H1 (cell line): ENCODE results near the gene OSGEP. TPM values are rescaled to one million over a fixed set of nuclear protein-coding genes. Genes with fewer than 3 reads are reported as not detected.

Experiments used
- CTCF ChIA-PET: fragments of 300-600 bp; sonication (Branson Sonifier 250); formaldehyde crosslinking; loops from one replicate; lab custom pipeline; 2021; ENCODE audit not compliant: partially characterized antibody; lab: Charles Lee
- POLR2A ChIA-PET: fragments of 300-600 bp; sonication (Branson Sonifier 250); formaldehyde crosslinking; loops from one replicate; lab custom pipeline; 2021; ENCODE audit warnings: inconsistent platforms; ENCODE audit not compliant: partially characterized antibody; lab: Charles Lee
- DNase-seq, 2 experiments: peaks; one replicate each; pipeline versions ENCODE4 v3.0.0 to v3.0.0-alpha.2; 2010 to 2022; ENCODE audit warnings: low spot score in 2 of 2, low read depth in 1 of 2, mixed read lengths in 1 of 2
- FAIRE-seq: peaks from 2 replicates; lab custom pipeline; 2011; peaks lifted over from hg19 to GRCh38; lab: Jason Lieb, UNC
- H2AFZ ChIP-seq: 2 replicates; pipeline ENCODE4 v1.8.1; 2012; ENCODE audit warnings: low read length, inconsistent platforms
- H2AK5ac ChIP-seq: 2 replicates; pipeline ENCODE4 v1.6.1; 2013; ENCODE audit warnings: low read depth, low read length
- H2BK120ac ChIP-seq: replicated peaks from 2 replicates; pipeline ENCODE3; 2013; ENCODE audit warnings: low read depth, low read length, inconsistent platforms
- H2BK12ac ChIP-seq: 2 replicates; pipeline ENCODE4 v1.6.1; 2013; ENCODE audit warnings: low read depth, low read length
- H2BK15ac ChIP-seq: 2 replicates; pipeline ENCODE4 v1.6.1; 2013; ENCODE audit warnings: low read length
- H2BK20ac ChIP-seq: 2 replicates; pipeline ENCODE4 v1.6.1; 2013; ENCODE audit warnings: low read length
- H2BK5ac ChIP-seq: 2 replicates; pipeline ENCODE4 v1.6.1; 2013; ENCODE audit warnings: low read depth, low read length
- H3K14ac ChIP-seq: 2 replicates; pipeline ENCODE4 v1.6.1; 2013; ENCODE audit warnings: inconsistent platforms; ENCODE audit not compliant: insufficient read length
- H3K18ac ChIP-seq: 2 replicates; pipeline ENCODE4 v1.6.1; 2013; ENCODE audit warnings: low read length; ENCODE audit errors: extremely low read depth
- H3K23ac ChIP-seq: 2 replicates; pipeline ENCODE4 v1.6.1; 2013; ENCODE audit warnings: inconsistent platforms; ENCODE audit not compliant: insufficient read length
- H3K23me2 ChIP-seq: 2 replicates; pipeline ENCODE4 v1.6.1; 2013; ENCODE audit warnings: low read depth, low read length
- H3K27ac ChIP-seq: 2 replicates; pipeline ENCODE4 v1.6.1; 2011; ENCODE audit warnings: low read depth, low read length, inconsistent platforms
- H3K27me3 ChIP-seq, 4 experiments: replicated peaks in 1 of 4; 1 replicate in 1 of 4; 2 replicates in 3 of 4; pipeline versions ENCODE4 v1.6.1 to v1.8.1; 2011 to 2013; ENCODE audit warnings: low read length in 3 of 4, mild to moderate bottlenecking in 3 of 4, inconsistent platforms in 2 of 4, mixed read lengths in 2 of 4, moderate library complexity in 1 of 4; ENCODE audit not compliant: control insufficient read depth in 3 of 4, insufficient read depth in 3 of 4; ENCODE audit errors: extremely low read depth in 1 of 4
- H3K36me3 ChIP-seq, 4 experiments: 2 replicates each; pipeline versions ENCODE4 v1.6.1 to v1.8.1; 2011 to 2013; ENCODE audit warnings: mild to moderate bottlenecking in 4 of 4, low read length in 3 of 4, moderate library complexity in 2 of 4, control low read depth in 1 of 4, inconsistent platforms in 1 of 4; ENCODE audit not compliant: insufficient read depth in 4 of 4, control insufficient read depth in 2 of 4
- H3K4ac ChIP-seq: replicated peaks from 2 replicates; pipeline ENCODE3; 2013; ENCODE audit warnings: low read length, low read depth, mixed read lengths, inconsistent platforms; ENCODE audit not compliant: insufficient read length
- H3K4me1 ChIP-seq, 4 experiments: replicated peaks in 1 of 4; 1 replicate in 1 of 4; 2 replicates in 3 of 4; pipeline versions ENCODE4 v1.6.1 to v1.8.1; 2011 to 2013; ENCODE audit warnings: low read length in 3 of 4, inconsistent platforms in 2 of 4, mixed read lengths in 1 of 4; ENCODE audit not compliant: insufficient read depth in 4 of 4, control insufficient read depth in 3 of 4
- H3K4me2 ChIP-seq, 2 experiments: 2 replicates each; pipeline versions ENCODE4 v1.6.1 to v1.8.1; 2011 to 2013; ENCODE audit warnings: low read depth in 2 of 2, low read length in 2 of 2, control low read depth in 1 of 2, inconsistent platforms in 1 of 2, mild to moderate bottlenecking in 1 of 2; ENCODE audit not compliant: insufficient read depth in 1 of 2
- H3K4me3 ChIP-seq, 4 experiments: fragments of 200-600, 300-600 bp in 1 of 4; sonication (generic), shearing (Covaris generic), sonication (Bioruptor Twin) in 1 of 4; 2 replicates each; pipeline versions ENCODE4 v1.5.1 to v1.8.1; 2011 to 2016; ENCODE audit warnings: low read length in 4 of 4, low read depth in 3 of 4, control low read depth in 2 of 4, inconsistent platforms in 2 of 4, mild to moderate bottlenecking in 2 of 4, mixed read lengths in 1 of 4, moderate library complexity in 1 of 4; ENCODE audit not compliant: insufficient read depth in 2 of 4; ENCODE audit errors: extremely low read depth in 1 of 4
- H3K56ac ChIP-seq: replicated peaks from 2 replicates; pipeline ENCODE3; 2013; ENCODE audit warnings: low read depth, mild to moderate bottlenecking, mixed read lengths, low read length, inconsistent platforms; ENCODE audit not compliant: insufficient read length
- H3K79me1 ChIP-seq: 2 replicates; pipeline ENCODE4 v1.6.1; 2013; ENCODE audit warnings: low read depth, low read length, control low read depth
- H3K79me2 ChIP-seq, 2 experiments: 2 replicates each; pipeline versions ENCODE4 v1.6.1 to v1.8.1; 2012 to 2013; ENCODE audit warnings: low read length in 2 of 2, mild to moderate bottlenecking in 2 of 2, inconsistent platforms in 1 of 2; ENCODE audit not compliant: insufficient read depth in 2 of 2, control insufficient read depth in 1 of 2
- H3K9ac ChIP-seq, 4 experiments: replicated peaks in 1 of 4; 1 replicate in 1 of 4; 2 replicates in 3 of 4; pipeline versions ENCODE4 v1.6.1 to v1.8.1; 2011 to 2013; ENCODE audit warnings: low read depth in 3 of 4, low read length in 3 of 4, control low read depth in 2 of 4, mild to moderate bottlenecking in 2 of 4, moderate library complexity in 2 of 4, inconsistent platforms in 1 of 4; ENCODE audit errors: extremely low read depth in 1 of 4
- H3K9me3 ChIP-seq, 2 experiments: 2 replicates each; pipeline versions ENCODE4 v1.6.1 to v1.8.1; 2012 to 2013; ENCODE audit warnings: mild to moderate bottlenecking in 2 of 2, moderate library complexity in 2 of 2, control low read depth in 1 of 2, inconsistent platforms in 1 of 2, low read depth in 1 of 2, low read length in 1 of 2, mixed read lengths in 1 of 2; ENCODE audit not compliant: insufficient read depth in 2 of 2
- H4K20me1 ChIP-seq, 2 experiments: replicated peaks in 1 of 2; 2 replicates each; pipeline versions ENCODE3 to v1.8.1; 2011 to 2013; ENCODE audit warnings: inconsistent platforms in 2 of 2, low read length in 2 of 2, mild to moderate bottlenecking in 1 of 2; ENCODE audit not compliant: insufficient read depth in 2 of 2, control insufficient read depth in 1 of 2
- H4K5ac ChIP-seq: 2 replicates; pipeline ENCODE4 v1.6.1; 2013; ENCODE audit warnings: low read length, low read depth, mixed read lengths, inconsistent platforms; ENCODE audit not compliant: insufficient read length
- H4K8ac ChIP-seq: 2 replicates; pipeline ENCODE4 v1.8.0; 2013; ENCODE audit warnings: mild to moderate bottlenecking, moderate library complexity, low read length, inconsistent platforms; ENCODE audit not compliant: insufficient read depth; ENCODE audit errors: extremely low read depth
- H4K91ac ChIP-seq: replicated peaks from 2 replicates; pipeline ENCODE3; 2013; ENCODE audit warnings: low read length, mixed read lengths, inconsistent platforms; ENCODE audit not compliant: insufficient read length
- CHD1 ChIP-seq: IDR thresholded peaks from 2 replicates; pipeline ENCODE4 v1.6.1; 2012; ENCODE audit warnings: low read depth, low read length, improper control_type of control experiment
- HDAC2 ChIP-seq, 2 experiments: fragments of 300-600 bp in 1 of 2; sonication (generic) in 1 of 2; IDR thresholded peaks; 2 replicates each; pipeline ENCODE4 v1.6.1; 2011 to 2012; ENCODE audit warnings: low read depth in 2 of 2, low read length in 2 of 2, mild to moderate bottlenecking in 2 of 2, moderate library complexity in 2 of 2, borderline replicate concordance in 1 of 2, inconsistent platforms in 1 of 2
- HDAC6 ChIP-seq: IDR thresholded peaks from one replicate; pipeline ENCODE4 v1.7.1; 2012; ENCODE audit warnings: low read depth, mild to moderate bottlenecking, inconsistent platforms, low read length, moderate library complexity
- MAX ChIP-seq: IDR thresholded peaks from 2 replicates; pipeline ENCODE4 v1.6.1; 2012; ENCODE audit warnings: inconsistent platforms
- YY1 ChIP-seq: IDR thresholded peaks from 2 replicates; pipeline ENCODE4 v1.6.1; 2011; ENCODE audit warnings: low read depth, mild to moderate bottlenecking, low read length
- ZNF274 ChIP-seq: IDR thresholded peaks from 2 replicates; pipeline ENCODE4 v1.7.0; 2012; ENCODE audit warnings: low read length, borderline replicate concordance; ENCODE audit errors: extremely low read depth
- WGBS, 2 experiments: shearing (Covaris generic) in 1 of 2; methylation state at CpG; one replicate each; pipeline versions ENCODE4 v1.1.6 to v1.1.7; 2013 to 2015; ENCODE audit warnings: low lambda C conversion rate in 2 of 2, mixed read lengths in 2 of 2, inconsistent platforms in 1 of 2, low coverage in 1 of 2, missing lambda C conversion rate in 1 of 2; ENCODE audit not compliant: insufficient replicate concordance in 2 of 2, insufficient coverage in 1 of 2, insufficient read length in 1 of 2; ENCODE audit errors: extremely low coverage in 1 of 2, missing lambda C conversion rate in 1 of 2; 5-methylcytosine and 5-hydroxymethylcytosine counted together
- polyA plus RNA-seq, 7 experiments: library from polyadenylated mRNA; depleted of rRNA in 3 of 7; stranded (reverse) in 5 of 7; unstranded in 2 of 7; fragments of >200 nt in 5 of 7; fragments of 200-250 nt in 2 of 7; gene quantifications; 1 replicate in 5 of 7; 2 replicates in 1 of 7; 4 replicates in 1 of 7; pipeline versions ENCODE4 v1.2.1 to v1.2.3, GENCODE V29; 2011 to 2013; ENCODE audit warnings: missing spikeins in 2 of 7, mixed read lengths in 2 of 7
- total RNA-seq: library from RNA; stranded (reverse); fragmentation: NEBNext Ultra II Directional; extraction: Animal tissue kit (Norgen Biotek cat#: 25700); gene quantifications from 2 replicates; pipeline ENCODE4 v1.2.1, GENCODE V29; 2021

OSGEP gene
- total and polyA plus RNA-seq, 2 of the 8 experiments (the other 6 are each of a cell fraction or from before 2014, with no cell fraction given): 34.4 to 78.6 TPM

DNA sequence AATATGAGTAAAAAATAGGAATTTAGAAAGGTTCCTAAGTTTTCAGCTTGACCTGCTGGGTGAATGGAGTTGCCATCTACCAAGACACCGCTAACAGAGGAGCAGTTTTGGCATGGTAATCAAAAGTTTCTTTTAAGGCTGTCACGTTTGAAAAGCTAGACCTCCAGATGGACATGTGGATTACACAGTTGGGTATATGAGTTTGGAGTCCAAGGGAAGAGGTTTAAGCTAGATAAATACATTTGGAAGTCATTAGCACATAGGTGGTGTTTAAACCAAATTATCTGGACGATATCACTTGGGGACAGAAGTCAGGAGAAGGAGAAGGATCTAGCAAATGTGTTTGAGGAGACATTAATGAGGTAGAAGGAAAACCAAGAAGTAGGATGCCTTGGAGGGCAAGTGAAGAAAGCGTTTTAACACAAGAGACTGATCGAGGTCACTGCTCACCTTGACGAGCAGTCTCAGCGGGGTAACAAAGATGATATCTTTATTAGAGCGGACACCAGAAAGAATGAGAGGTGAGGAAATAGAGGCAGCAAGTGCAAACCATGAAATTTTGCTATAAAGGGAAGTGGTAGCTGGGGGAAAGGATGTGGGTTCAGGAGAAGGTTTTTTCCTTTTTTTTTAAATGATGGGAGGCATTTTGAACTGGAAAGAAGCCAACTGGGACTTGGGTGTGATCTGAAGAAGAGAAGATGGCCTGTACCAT lies 32.2 kb upstream of the OSGEP start:
- Histone ChIP-seq H2AFZ (peak overlapping the region; percentile 6; the same call in 1 of the 2 replicates), H3K4me2 (no peak overlapping the region), H2BK120ac (no peak overlapping the region), H3K27ac (no peak overlapping the region)
- CTCF ChIA-PET: interaction anchor here (0.6 to 7.5 kb wide), 16 partner anchors 10 to 126 kb away, joined by 3 to 114 read pairs (median 5); partner anchors contain the start of gene RNASE12
- TF ChIP-seq HDAC2 (IDR thresholded peaks at IDR 0.05; ENCODE audit: borderline replicate concordance in 1 of 2, low read depth in 2 of 2, low read length in 2 of 2) (no peak), ZNF274 (no peak), CHD1 (no peak), MAX (no peak), YY1 (no peak), HDAC6 (no peak)
- TF ChIP-seq, all 59 proteins: peak for 0
- no peaks in the 10 kb centered on the region for H3K36me3 ChIP-seq
- H3K27me3 ChIP-seq: no peaks in the 10 kb centered on the region
- no peak overlapping the region for H3K4me3 ChIP-seq
- H3K18ac ChIP-seq: no peak overlapping the region
- H3K79me2 ChIP-seq: no peaks in the 10 kb centered on the region
- peaks cover 2% of the 10 kb centered on the region; the same call in 1 of the 2 replicates for H3K23me2 ChIP-seq
- H4K20me1 ChIP-seq: no peaks in the 10 kb centered on the region
- H3K56ac ChIP-seq: no peak overlapping the region
- no peak overlapping the region for H3K23ac ChIP-seq
- no peak overlapping the region for H3K14ac ChIP-seq
- H4K8ac ChIP-seq: no peak overlapping the region
- no peak overlapping the region for H4K5ac ChIP-seq
- no peak for DNase-seq
- no peak overlapping the region for H4K91ac ChIP-seq
- no peak overlapping the region for H3K4ac ChIP-seq
- H3K4me1 ChIP-seq: peaks cover 0 to 8% (median 3%) of the 10 kb centered on the region in 4 experiments; a peak in 2 of 7 replicates
- H2BK15ac ChIP-seq: no peak overlapping the region
- peak overlapping the region; percentile 62; the same call in 1 of the 2 replicates for H2BK12ac ChIP-seq
- POLR2A ChIA-PET: interaction anchor here (0.9 to 3.7 kb wide), 7 partner anchors 14 to 143 kb away, joined by 3 to 31 read pairs (median 7); partner anchors contain the start of genes APEX1, OSGEP, PARP2 and PNP
- peak overlapping the region; percentile 72; the same call in 1 of the 2 replicates for H2BK20ac ChIP-seq
- H3K79me1 ChIP-seq: no peaks in the 10 kb centered on the region
- H2BK5ac ChIP-seq: no peak overlapping the region
- FAIRE-seq: peak; percentile 50
- H3K9me3 ChIP-seq: no peaks in the 10 kb centered on the region
- H2AK5ac ChIP-seq: no peak overlapping the region
- no peak overlapping the region for H3K9ac ChIP-seq
- WGBS, 2 experiments: 92% methylated on average over 8 of the region's 8 CpGs; no CpG with 5 or more reads in 1 of the 2 experiments
